PC-3 (cell line): ENCODE measurements around the gene PCDHB12. TPM values are rescaled to one million over a fixed set of nuclear protein-coding genes. Genes with fewer than 3 reads are reported as not detected.
"Not testable (repeated sequence)": the region's sequence is repeated elsewhere in the genome, so short reads cannot be mapped to it uniquely, and the experiment has no call there.

ENCODE experiments used
- ATAC-seq: fragments of 200-7000 bp; cut with Tn5 transposase; 2 replicates; pipeline ENCODE4 v1.9.1; 2020; ENCODE audit warnings: mild to moderate bottlenecking, moderate library complexity
- BruUV-seq: library from RNA; stranded (reverse); fragments of 400-500 nt; replicated peaks from 2 replicates; lab custom pipeline; 2021; lab: Mats Ljungman, UMichigan
- CTCF ChIA-PET: fragments of 300-600 bp; sonication (Branson Sonifier 250); formaldehyde crosslinking; loops from one replicate; lab custom pipeline; 2022; ENCODE audit warnings: antibody characterized with exemption; lab: Charles Lee
- POLR2A ChIA-PET: fragments of 300-600 bp; sonication (Branson Sonifier 250); formaldehyde crosslinking; loops from one replicate; lab custom pipeline; 2022; ENCODE audit warnings: antibody characterized with exemption; ENCODE audit not compliant: unreplicated experiment; lab: Charles Lee
- DNase-seq: peaks from one replicate; pipeline ENCODE4 v3.0.0-alpha.2; 2015
- H2AFZ ChIP-seq: fragments of 300-600 bp; sonication (generic); 2 replicates; pipeline ENCODE4 v1.6.0; 2016; ENCODE audit warnings: antibody characterized with exemption, low read length
- H3F3A ChIP-seq: fragments of 300-600 bp; sonication (generic); one replicate; pipeline ENCODE4 v1.6.0; 2017; ENCODE audit warnings: antibody characterized with exemption, low read length, control low read depth, mild to moderate bottlenecking; ENCODE audit not compliant: unreplicated experiment
- H3K27ac ChIP-seq: fragments of 300-600 bp; sonication (generic); 2 replicates; pipeline ENCODE4 v1.5.1; 2016; ENCODE audit warnings: mild to moderate bottlenecking, low read length
- H3K27me3 ChIP-seq: fragments of 300-600 bp; sonication (generic); 2 replicates; pipeline ENCODE4 v1.6.1; 2016; ENCODE audit warnings: low read length, mixed read lengths
- H3K36me3 ChIP-seq: fragments of 300-600 bp; sonication (generic); 2 replicates; pipeline ENCODE4 v1.6.1; 2016; ENCODE audit warnings: low read depth, mixed run types, low read length, mixed read lengths
- H3K4me1 ChIP-seq: fragments of 300-600 bp; sonication (generic); 2 replicates; pipeline ENCODE4 v1.5.1; 2016; ENCODE audit warnings: low read length; ENCODE audit not compliant: insufficient read depth
- H3K4me2 ChIP-seq: fragments of 300-600 bp; sonication (generic); 2 replicates; pipeline ENCODE4 v1.6.0; 2016; ENCODE audit warnings: low read length
- H3K4me3 ChIP-seq: fragments of 300-600 bp; sonication (generic); 2 replicates; pipeline ENCODE4 v1.5.1; 2016; ENCODE audit warnings: mild to moderate bottlenecking, low read length, mixed read lengths
- H3K79me2 ChIP-seq: fragments of 300-600 bp; sonication (generic); 2 replicates; pipeline ENCODE4 v1.6.1; 2017; ENCODE audit warnings: low read length, mixed read lengths
- H3K9ac ChIP-seq: fragments of 300-600 bp; sonication (generic); 2 replicates; pipeline ENCODE4 v1.6.0; 2016; ENCODE audit warnings: mild to moderate bottlenecking, low read length
- H3K9me2 ChIP-seq: fragments of 300-600 bp; sonication (generic); replicated peaks from 2 replicates; pipeline ENCODE4 v1.6.1; 2016; ENCODE audit warnings: mixed run types, low read length, mixed read lengths
- H3K9me3 ChIP-seq: fragments of 300-600 bp; sonication (generic); 2 replicates; pipeline ENCODE4 v1.6.1; 2016; ENCODE audit warnings: low read length, mixed read lengths
- H4K20me1 ChIP-seq: fragments of 300-600 bp; sonication (generic); 2 replicates; pipeline ENCODE4 v1.6.1; 2016; ENCODE audit warnings: low read length, mixed read lengths
- EZH2 ChIP-seq: fragments of 300-600 bp; sonication (generic); IDR thresholded peaks from one replicate; pipeline ENCODE4 v1.6.1; 2017; ENCODE audit warnings: antibody characterized with exemption, mild to moderate bottlenecking, low read length; ENCODE audit not compliant: unreplicated experiment
- EZH2phosphoT487 ChIP-seq: fragments of 300-600 bp; sonication (generic); IDR thresholded peaks from 2 replicates; pipeline ENCODE4 v1.6.1; 2018; ENCODE audit warnings: mild to moderate bottlenecking, antibody characterized with exemption, low read length, borderline replicate concordance
- intact Hi-C: fragments of 100-400 bp; cut with micrococcal nuclease; formaldehyde crosslinking; loops from 2 replicates; pipeline ENCODE4 v1.9.0; 2023
- total RNA-seq: library from RNA; depleted of rRNA; stranded (reverse); fragments of >200 nt; gene quantifications from 2 replicates; pipeline ENCODE4 v1.2.3, GENCODE V29; 2014
- TF ChIP-seq, protein P1 (sequence below): fragments of 300-600 bp; sonication (generic); conservative IDR thresholded peaks from 2 replicates; pipeline ENCODE4 v1.5.1; 2017; ENCODE audit warnings: antibody characterized with exemption, low read depth, mild to moderate bottlenecking, low read length

The PCDHB12 gene
- total RNA-seq, 1 experiment from 2014 or later, result 0.15 TPM

DNA sequence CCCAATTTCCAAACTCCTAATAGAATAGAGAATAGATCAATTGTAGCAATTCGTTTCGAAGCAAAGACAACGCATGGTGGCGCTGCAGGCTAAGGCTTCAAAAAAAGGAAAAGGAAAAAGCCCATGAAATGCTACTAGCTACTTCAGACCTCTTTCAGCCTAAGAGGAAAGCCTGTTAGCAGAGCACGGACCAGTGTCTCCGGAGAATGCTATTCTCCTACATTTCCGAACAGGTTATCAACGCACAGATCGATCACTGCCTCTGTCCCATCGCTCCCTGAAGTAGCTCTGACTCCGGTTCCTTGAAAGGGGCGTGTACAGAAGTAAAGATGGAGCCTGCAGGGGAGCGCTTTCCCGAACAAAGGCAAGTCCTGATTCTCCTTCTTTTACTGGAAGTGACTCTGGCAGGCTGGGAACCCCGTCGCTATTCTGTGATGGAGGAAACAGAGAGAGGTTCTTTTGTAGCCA, 36.8 kb downstream of the PCDHB12 start, which contains the start of gene PCDHB15:
Gene PCDHB15 (plus strand): TSS at position 146 of the 468 bp plus-strand sequence. CDS start 184 bp downstream, at position 330.
- BruUV-seq, result no TSS peak
- Histone ChIP-seq H3K9ac (no peak within 1 kb of the TSS), H3K4me1 (no peaks in the 10 kb centered on the region), H3K27me3 (no peaks in the 10 kb centered on the region), H3K79me2 (no peaks in the 10 kb centered on the region), H3F3A (no peaks in the 10 kb centered on the region), H2AFZ (no peak within 1 kb of the TSS), H3K27ac (no peak within 1 kb of the TSS), H3K4me3 (no peak within 1 kb of the TSS), H3K9me2 (no peaks in the 10 kb centered on the region), H3K4me2 (no peak within 1 kb of the TSS), H3K9me3 (peaks cover 16% of the 10 kb centered on the region; the same call in 1 of the 2 replicates), H3K36me3 (no peaks in the 10 kb centered on the region), H4K20me1 (no peaks in the 10 kb centered on the region)
- ATAC-seq (no peak), DNase-seq (no peak)
- TF ChIP-seq, protein P1, sequence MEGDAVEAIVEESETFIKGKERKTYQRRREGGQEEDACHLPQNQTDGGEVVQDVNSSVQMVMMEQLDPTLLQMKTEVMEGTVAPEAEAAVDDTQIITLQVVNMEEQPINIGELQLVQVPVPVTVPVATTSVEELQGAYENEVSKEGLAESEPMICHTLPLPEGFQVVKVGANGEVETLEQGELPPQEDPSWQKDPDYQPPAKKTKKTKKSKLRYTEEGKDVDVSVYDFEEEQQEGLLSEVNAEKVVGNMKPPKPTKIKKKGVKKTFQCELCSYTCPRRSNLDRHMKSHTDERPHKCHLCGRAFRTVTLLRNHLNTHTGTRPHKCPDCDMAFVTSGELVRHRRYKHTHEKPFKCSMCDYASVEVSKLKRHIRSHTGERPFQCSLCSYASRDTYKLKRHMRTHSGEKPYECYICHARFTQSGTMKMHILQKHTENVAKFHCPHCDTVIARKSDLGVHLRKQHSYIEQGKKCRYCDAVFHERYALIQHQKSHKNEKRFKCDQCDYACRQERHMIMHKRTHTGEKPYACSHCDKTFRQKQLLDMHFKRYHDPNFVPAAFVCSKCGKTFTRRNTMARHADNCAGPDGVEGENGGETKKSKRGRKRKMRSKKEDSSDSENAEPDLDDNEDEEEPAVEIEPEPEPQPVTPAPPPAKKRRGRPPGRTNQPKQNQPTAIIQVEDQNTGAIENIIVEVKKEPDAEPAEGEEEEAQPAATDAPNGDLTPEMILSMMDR, result no peak
- TF ChIP-seq EZH2phosphoT487, result no peak
- ChIA-PET POLR2A (no interaction called here), CTCF (no interaction called here)
- intact Hi-C loops, result no loop called here

DNA sequence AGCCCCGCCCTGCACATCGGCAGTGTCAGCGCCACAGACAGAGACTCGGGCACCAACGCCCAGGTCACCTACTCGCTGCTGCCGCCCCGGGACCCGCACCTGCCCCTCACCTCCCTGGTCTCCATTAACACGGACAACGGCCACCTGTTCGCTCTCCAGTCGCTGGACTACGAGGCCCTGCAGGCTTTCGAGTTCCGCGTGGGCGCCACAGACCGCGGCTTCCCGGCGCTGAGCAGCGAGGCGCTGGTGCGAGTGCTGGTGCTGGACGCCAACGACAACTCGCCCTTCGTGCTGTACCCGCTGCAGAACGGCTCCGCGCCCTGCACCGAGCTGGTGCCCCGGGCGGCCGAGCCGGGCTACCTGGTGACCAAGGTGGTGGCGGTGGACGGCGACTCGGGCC, 38.5 kb downstream of the PCDHB12 start:
- H3K9me2 ChIP-seq, DNase-seq, ATAC-seq, H3F3A ChIP-seq, H3K9ac ChIP-seq, H2AFZ ChIP-seq, H3K4me3 ChIP-seq, intact Hi-C loops, H4K20me1 ChIP-seq, H3K4me2 ChIP-seq, CTCF ChIA-PET, H3K79me2 ChIP-seq, H3K36me3 ChIP-seq, H3K4me1 ChIP-seq, H3K27ac ChIP-seq, H3K27me3 ChIP-seq, POLR2A ChIA-PET, BruUV-seq: not testable (repeated sequence)
- H3K9me3 ChIP-seq, result peaks cover 13% of the 10 kb centered on the region; the same call in 1 of the 2 replicates

DNA sequence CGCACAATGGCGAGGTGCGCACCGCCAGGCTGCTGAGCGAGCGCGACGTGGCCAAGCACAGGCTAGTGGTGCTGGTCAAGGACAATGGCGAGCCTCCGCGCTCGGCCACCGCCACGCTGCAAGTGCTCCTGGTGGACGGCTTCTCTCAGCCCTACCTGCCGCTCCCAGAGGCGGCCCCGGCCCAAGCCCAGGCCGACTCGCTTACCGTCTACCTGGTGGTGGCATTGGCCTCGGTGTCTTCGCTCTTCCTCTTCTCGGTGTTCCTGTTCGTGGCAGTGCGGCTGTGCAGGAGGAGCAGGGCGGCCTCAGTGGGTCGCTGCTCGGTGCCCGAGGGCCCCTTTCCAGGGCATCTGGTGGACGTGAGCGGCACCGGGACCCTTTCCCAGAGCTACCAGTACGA, 38.9 kb downstream of the PCDHB12 start:
- H3F3A ChIP-seq, H3K27me3 ChIP-seq, POLR2A ChIA-PET, CTCF ChIA-PET, H4K20me1 ChIP-seq, H3K9me2 ChIP-seq, H2AFZ ChIP-seq, intact Hi-C loops, H3K79me2 ChIP-seq, H3K27ac ChIP-seq, DNase-seq, H3K36me3 ChIP-seq, H3K4me2 ChIP-seq, ATAC-seq, BruUV-seq, H3K4me1 ChIP-seq, H3K9ac ChIP-seq, H3K4me3 ChIP-seq: not testable (repeated sequence)
- H3K9me3 ChIP-seq, result peaks cover 16% of the 10 kb centered on the region; the same call in 1 of the 2 replicates

DNA sequence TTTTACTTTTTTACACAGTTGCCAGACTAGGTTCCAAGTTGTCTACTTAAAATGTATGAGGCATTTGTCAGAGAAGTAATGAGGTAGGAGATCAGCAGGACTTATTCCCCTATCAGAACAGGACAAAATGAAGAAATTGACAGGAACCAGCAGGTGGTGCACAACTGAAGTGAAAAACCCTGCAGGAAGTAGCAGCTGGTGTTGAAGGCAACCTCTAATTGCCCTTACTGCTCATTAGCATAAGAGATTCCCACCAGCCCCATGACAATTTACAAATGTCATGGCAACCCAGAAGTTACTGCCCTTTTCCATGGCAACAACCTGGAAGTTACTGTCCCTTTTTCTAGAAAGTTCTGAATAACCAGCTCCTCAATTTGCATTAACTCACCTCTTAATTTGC, 42.1 kb downstream of the PCDHB12 start:
- no TSS peak for BruUV-seq
- H3K9me3 ChIP-seq, result 0 out of 2 replicates have a peak, but pooled peaks cover 15% of the 10 kb centered on the region
- no peak overlapping the region for H3K4me3 ChIP-seq
- ATAC-seq (no peak), DNase-seq (no peak)
- H3K36me3 ChIP-seq, result no peaks in the 10 kb centered on the region
- no peak overlapping the region for H2AFZ ChIP-seq
- H3K4me1 ChIP-seq, result no peaks in the 10 kb centered on the region
- H4K20me1 ChIP-seq, result no peaks in the 10 kb centered on the region
- H3K4me2 ChIP-seq, result no peak overlapping the region
- no peaks in the 10 kb centered on the region for H3F3A ChIP-seq
- no peak overlapping the region for H3K27ac ChIP-seq
- H3K9ac ChIP-seq, result no peak overlapping the region
- TF ChIP-seq EZH2 (no peak), EZH2phosphoT487 (no peak)
- TF ChIP-seq, protein P1, result no peak
- no peaks in the 10 kb centered on the region for H3K9me2 ChIP-seq
- intact Hi-C loops, result no loop called here
- CTCF ChIA-PET, result no interaction called here
- no peaks in the 10 kb centered on the region for H3K27me3 ChIP-seq
- H3K79me2 ChIP-seq, result no peaks in the 10 kb centered on the region
- POLR2A ChIA-PET, result no interaction called here
